D721Med (cell line): ENCODE results near the gene AP2A2.

Experiments used
- DNase-seq: peaks from one replicate; pipeline ENCODE4 v3.0.0; 2011; ENCODE audit warnings: low spot score; ENCODE audit not compliant: insufficient read length
- FAIRE-seq: peaks from 2 replicates; lab custom pipeline; 2011; peaks lifted over from hg19 to GRCh38; lab: Jason Lieb, UNC
- CTCF ChIP-seq: IDR thresholded peaks from 2 replicates; pipeline ENCODE4 v1.5.1; 2012; ENCODE audit warnings: mild to moderate bottlenecking, control low read depth; ENCODE audit not compliant: insufficient read depth; ENCODE audit errors: missing control alignments

Gene AP2A2

DNA sequence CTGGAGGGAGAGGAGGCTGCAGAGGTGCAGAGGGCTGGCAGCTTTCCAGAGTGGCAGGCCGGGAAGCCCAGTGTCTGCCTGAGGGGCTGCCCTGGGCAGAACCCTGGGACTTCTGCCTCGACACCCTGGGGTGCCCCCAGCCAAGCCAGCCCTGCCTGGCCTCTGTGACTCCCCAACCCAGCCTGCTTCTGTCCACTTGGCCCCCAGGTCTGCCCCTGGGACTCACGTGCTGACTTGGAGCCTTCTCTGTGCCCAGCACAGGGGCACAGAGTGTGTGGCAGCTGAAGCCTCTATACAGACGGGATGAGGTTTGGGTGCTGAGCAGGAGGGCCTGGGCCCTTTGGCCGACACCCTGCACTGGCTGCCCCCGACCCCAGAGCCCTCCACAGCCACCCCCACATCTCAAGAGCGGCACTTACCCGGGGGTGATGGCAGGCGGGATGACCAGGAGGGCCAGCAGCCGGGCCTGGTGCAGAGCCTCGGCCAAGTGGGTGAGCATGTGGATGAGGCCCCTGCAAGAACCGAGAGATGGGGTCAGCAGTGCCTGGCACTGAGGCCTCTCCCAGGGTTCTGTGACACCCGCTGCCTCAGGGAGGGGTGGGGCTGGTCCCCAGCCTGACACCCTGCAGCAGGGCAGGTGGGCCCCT lies 32.5 kb upstream of the AP2A2 start:
- DNase-seq: no peak
- TF ChIP-seq CTCF: no peak
- FAIRE-seq: no peak

DNA sequence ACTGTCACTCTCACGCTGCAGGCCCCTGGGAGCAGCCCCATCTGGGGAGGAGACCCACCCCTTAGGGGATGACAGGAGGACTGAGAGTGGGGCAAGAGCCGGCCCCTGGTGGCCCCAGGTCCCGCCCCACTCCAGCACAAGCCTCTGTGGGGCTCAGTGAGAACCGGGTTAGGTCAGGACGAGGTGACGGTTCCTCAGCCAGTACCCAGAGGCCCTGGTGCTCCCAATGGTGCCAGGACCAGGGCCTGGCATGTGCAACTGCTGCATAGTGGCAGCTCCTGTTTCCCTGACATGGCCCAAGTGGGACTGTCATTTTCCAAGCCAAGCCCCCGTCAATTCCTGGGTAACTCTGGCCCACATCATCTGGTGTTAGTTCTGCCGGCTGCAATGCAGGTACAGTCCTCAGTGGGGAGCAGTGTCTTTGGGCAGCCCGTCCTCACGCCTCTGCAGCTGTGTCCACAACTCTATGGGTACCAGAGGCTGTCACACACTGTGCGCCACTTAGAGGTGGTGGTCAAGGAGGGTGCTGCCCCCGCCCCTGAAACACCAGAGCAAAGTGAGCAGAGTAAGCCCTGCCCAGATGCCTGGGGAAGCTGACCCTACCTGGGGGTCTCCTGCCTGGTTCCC lies 31.0 kb upstream of the AP2A2 start:
- DNase-seq (no peak), FAIRE-seq (no peak)
- no peak for TF ChIP-seq CTCF

DNA sequence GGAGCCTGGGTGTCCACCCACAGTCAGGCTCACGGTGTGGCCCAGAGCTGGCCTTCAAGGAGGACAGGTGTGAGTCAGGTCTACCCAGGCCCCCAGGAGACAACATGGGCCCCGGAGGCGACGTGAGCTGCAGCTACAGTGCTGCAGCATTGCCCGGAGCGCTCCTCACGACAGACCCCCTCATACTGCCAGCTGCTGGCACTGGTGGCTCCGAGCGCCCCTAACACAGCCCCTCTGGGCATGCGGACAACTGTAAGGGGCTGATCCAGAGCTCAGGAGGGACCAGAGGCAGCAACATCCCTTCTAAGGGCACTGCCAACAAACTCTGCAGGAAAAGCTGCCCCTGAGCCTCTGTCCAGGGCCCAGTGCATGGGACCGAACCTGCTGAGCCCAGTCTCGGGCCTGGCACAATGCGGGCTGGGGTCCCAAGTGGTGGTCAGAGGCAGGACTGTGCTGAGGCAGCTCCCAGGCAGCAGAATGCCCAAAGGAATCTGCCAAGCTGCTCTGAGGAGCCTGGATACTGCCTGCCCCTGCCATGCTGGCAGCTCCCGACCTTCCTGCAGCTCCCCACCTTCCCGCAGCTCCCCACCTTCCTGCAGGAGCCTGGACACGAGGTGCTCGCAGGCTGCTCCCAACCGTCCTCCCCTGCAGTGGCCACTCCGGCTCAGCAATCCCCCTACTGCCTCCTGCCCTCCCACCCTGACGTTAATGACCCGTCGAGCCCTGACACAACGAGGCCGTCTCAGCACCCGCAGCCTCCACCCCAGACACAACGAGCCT lies 30.1 kb upstream of the AP2A2 start:
- FAIRE-seq (no peak), DNase-seq (no peak)
- no peak for TF ChIP-seq CTCF

GRCh38 chr11:897253-898142 lies 28.2 kb upstream of the AP2A2 start:
- no peak for TF ChIP-seq CTCF
- FAIRE-seq: no peak
- no peak for DNase-seq

DNA sequence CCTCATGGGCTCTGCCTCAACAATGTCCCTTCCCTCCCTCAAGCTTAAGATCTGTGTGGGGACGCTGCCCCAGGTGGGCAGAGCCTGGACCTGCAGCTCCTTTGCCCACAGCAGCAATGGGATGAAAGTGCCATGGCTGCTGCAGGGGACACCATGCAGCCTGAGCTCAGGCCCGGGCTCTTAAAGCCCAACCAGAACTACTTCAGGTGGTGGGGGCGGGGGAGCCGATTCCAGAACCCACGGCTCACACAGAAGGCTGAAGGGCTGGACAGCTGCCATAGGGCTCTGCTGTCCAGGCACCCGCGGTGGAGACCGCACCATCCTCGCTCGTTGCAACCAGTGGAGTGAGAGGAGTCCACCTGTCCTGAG lies 27.5 kb upstream of the AP2A2 start:
- DNase-seq (no peak), FAIRE-seq (no peak)
- TF ChIP-seq CTCF: peak; percentile 49

DNA sequence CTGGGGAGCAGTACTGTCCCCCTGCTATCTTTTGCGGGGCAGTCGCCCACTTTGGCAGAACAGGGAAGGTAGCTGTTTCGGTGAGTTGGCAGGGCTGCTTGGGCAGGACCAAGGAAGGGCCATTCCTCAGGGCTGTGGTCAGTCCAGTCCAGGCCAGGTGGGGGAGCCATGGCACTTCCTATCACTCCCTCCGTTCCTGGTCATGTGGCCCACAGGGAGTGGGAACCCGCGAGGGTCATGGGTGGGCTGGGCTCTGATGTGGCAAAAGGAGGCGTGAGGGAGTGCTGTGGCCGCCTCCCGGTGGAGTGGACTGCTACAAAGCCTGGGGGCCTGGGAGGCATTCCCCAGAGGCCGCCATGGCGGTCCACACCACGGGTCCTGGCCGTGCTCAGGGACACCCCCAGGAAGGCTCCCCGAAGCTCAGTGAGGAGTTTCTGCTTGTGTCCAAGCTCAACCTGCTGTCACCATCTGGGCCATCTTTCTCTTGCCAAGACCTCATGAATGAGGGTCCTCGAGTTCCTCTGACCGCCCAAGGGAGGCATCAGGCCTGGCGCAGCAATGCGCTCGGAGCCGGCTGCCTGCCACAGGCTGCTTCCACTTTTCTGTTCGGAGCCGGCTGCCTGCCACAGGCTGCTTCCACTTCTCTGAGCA lies 27.0 kb upstream of the AP2A2 start:
- peak; percentile 9 for TF ChIP-seq CTCF
- no peak for DNase-seq
- no peak for FAIRE-seq
